ENCODE measurements around the gene C1QA.
"Not testable (repeated sequence)": the region's sequence is repeated elsewhere in the genome, so short reads cannot be mapped to it uniquely, and the experiment has no call there.

The C1QA gene

GRCh38 chr1:22673486-22674409 is 37.3 kb downstream of the C1QA start:
- DNase-seq (ENCODE audit: low spot score): peak; percentile 56

- no peak for DNase-seq (ENCODE audit: low spot score)
Measured at GRCh38 chr1:22674410-22674749, 38.0 kb downstream of the C1QA start.

GRCh38 chr1:22676151-22676550 is 39.7 kb downstream of the C1QA start:
- DNase-seq (ENCODE audit: low spot score): not testable (repeated sequence)

GRCh38 chr1:22676916-22677583 is 40.6 kb downstream of the C1QA start:
- DNase-seq (ENCODE audit: low spot score): no peak

- DNase-seq (ENCODE audit: low spot score): no peak
Measured at GRCh38 chr1:22677931-22678896, 41.8 kb downstream of the C1QA start.

GRCh38 chr1:22680726-22681125 is 44.3 kb downstream of the C1QA start:
- DNase-seq (ENCODE audit: low spot score): no peak

GRCh38 chr1:22681556-22682276 is 45.3 kb downstream of the C1QA start:
- DNase-seq (ENCODE audit: low spot score): no peak

- DNase-seq (ENCODE audit: low spot score): no peak
Measured at GRCh38 chr1:22683547-22683946, 47.1 kb downstream of the C1QA start.

GRCh38 chr1:22685591-22686059 is 49.2 kb downstream of the C1QA start:
- no peak for DNase-seq (ENCODE audit: low spot score)

- DNase-seq (ENCODE audit: low spot score): no peak
Measured at GRCh38 chr1:22687191-22687590, 50.8 kb downstream of the C1QA start.

- DNase-seq (ENCODE audit: low spot score): no peak
Measured at GRCh38 chr1:22688466-22688865, 52.0 kb downstream of the C1QA start.

All from NAMALWA (cell line).